NCI-H82 treated with DMSO at 0.1 percent for 48 hours (cell line): Measurements from ENCODE around the gene AK9.
A peak's percentile ranks its signal among the peaks of the same experiment; 100 is the strongest.

Source experiments
- DNase-seq: peaks from one replicate; lab custom pipeline; 2025; ENCODE audit not compliant: unreplicated experiment; lab: John Stamatoyannopoulos, UW

Gene AK9

GRCh38 chr6:109448615-109449014 lies 242.4 kb downstream of the AK9 start:
- no peak for DNase-seq

GRCh38 chr6:109447878-109448555 lies 243.0 kb downstream of the AK9 start:
- peak; percentile 6 for DNase-seq

DNA sequence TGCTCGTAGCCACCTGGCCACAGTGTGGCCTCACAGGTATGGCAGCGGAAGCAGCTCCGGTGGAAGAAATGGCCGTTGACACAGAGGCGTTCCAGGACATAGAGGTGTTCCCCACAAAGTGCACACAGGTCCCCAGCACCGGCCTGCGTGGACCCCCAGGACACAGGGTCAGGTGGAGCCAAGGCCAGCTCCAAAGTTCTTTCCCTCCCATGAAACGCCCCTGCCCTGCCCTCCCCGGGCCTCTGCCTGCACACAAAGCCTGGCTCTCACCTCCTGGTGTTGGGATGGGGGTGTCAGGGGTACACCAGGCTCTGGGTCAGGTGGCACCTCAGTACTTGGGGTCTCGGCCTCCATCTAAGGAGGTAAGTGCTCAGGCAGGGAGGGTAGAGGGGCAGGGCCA lies 243.9 kb downstream of the AK9 start:
- DNase-seq, result no peak

DNA sequence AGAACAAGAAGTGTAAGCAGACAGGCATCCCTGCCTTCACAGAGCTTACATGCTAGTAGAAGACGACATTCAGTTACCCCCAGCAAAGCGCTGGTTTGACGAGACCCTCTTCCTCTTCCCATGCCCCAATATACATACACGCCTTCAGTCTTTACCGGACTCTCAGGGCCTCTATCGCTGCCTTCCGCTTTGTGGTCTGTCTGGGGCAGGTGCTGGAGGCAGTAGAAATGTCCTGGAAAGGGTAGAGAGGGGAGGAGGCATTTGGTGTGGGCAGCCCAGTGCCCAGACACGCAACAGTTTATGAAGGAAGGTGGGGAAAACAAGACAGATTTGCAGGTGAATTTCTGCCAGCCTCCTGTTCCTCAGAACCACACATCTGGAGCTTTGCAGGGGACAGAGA lies 244.5 kb downstream of the AK9 start:
- no peak for DNase-seq

DNA sequence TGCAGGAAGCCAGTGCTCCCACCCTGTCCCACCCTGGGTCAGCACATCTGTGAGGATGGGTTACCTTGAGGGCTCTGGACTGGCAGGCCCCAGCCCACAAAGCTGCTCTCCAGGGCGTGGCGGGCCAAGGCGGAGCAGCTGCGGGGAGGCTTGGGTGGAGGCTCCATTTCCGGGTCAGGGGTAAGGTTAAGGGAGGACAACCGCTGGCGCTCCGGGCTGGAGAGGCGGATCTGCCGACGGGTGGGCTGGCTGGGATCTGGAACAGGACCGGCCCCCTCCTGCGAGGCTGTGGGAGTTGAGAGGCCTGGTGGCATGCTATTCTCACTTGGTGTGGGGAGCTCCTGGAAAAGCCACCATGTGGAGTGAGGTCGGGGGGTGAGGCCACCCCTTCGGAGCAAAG lies 244.9 kb downstream of the AK9 start:
- no peak for DNase-seq

GRCh38 chr6:109445382-109445781 lies 245.6 kb downstream of the AK9 start:
- DNase-seq, result no peak

GRCh38 chr6:109443425-109443950 lies 247.5 kb downstream of the AK9 start:
- no peak for DNase-seq
